NCI-H1105 (cell line): Measurements from ENCODE around the gene MYL12A.
"Not testable (repeated sequence)": the region's sequence is repeated elsewhere in the genome, so short reads cannot be mapped to it uniquely, and the experiment has no call there.

Experiments used
- DNase-seq: peaks from one replicate; lab custom pipeline; 2025; lab: John Stamatoyannopoulos, UW

MYL12A gene

DNA sequence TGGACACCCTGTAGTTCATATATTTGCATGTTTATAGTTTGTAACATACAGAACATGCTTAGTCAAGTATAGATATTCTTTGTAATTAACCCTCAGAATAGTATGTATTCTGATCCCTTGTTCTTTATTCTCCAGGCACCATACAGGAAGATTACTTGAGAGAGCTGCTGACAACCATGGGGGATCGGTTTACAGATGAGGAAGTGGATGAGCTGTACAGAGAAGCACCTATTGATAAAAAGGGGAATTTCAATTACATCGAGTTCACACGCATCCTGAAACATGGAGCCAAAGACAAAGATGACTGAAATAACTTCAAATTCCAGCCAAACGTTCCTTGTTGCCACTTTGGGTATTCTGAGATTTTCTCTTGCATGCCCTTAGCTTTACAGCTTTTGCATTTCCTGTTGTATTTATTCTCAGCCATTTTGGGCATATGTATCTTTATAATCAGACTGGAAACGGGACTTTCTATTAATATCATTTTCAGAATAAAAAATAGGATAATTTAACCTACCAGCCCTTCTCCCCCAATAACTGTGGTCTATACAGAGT lies 8.1 kb downstream of the MYL12A start:
- DNase-seq = no peak

DNA sequence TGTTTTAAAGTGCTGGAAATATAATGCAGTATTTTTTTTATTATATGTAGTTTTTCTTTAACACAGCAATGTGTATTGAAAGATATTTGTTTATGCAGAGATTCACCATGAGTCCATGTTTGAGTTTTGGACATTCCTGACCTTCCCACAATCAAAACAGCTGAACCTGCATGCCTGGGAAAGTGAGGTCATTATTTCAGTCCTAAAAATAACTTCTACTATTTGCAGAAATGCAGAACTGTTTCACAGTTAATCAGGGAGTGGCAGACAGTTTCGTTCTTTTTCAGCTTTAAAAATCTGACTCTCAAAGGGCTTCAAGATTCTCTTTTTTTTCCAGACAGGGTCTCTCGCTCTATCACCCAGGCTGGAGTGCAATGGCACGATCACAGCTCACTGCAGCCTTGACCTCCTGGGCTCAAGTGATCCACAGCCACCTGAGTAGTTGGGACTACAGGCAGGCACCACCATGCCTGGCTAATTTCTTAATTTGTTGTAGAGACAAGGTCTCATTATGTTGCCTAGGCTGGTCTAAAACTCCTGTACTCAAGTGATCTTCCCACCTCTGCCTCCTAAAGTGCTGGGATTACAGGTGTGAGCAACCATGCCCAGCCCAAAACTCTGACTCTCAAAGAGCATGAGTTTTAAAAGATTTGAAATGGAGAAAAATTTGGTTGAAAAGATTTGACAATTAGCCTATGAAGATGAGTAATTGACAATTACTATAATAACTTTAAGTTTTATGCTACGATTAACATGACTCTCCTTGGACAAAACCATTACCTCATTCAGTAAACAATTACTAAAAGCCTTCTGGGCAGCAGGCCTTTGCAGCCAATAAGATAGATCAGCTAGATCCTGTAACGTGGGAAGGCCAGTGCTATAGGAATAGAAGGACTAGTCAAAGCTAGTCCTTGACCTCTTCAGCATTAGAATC lies 9.4 kb downstream of the MYL12A start:
- no peak for DNase-seq

DNA sequence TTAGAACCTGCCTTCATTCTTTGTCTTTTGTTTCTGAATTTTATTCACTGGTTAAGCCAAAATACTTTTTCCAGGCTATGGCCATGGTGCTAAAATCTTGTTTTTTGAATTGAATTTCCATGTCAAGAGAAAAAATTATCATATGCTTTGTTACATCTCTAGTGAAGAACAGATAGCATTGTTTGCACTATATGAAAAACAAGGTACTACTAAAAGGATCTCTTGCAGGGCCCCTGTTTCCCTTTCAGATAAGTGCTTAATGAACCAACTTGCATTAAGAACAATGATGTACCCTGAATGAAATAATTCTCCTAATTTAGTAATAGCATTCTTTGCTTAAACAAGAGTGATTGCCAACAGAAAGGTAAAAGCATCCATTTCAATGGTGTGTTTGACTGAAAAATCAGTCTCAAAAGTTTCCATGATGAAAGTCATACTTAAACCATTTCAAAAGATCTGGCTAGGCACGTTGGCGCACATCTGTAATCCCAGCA lies 10.1 kb downstream of the MYL12A start:
- no peak for DNase-seq

DNA sequence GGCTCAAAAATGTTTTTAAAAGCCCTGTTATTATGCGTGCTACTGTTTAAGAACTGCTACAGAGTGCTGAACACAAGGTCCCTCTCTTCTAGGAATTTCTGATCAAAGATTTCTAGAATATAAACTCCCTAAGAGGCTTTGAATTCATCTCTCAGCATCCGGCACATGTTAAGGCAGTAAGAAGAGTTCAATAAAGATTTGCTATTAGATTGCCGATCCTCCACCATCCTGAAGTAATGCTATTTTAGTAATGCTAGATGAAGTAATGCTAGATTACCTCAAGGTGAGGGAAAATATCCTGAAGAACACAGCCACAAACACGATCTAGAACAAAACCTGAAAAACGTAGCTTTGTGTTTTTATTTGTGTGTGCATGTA lies 13.4 kb downstream of the MYL12A start:
- no peak for DNase-seq

DNA sequence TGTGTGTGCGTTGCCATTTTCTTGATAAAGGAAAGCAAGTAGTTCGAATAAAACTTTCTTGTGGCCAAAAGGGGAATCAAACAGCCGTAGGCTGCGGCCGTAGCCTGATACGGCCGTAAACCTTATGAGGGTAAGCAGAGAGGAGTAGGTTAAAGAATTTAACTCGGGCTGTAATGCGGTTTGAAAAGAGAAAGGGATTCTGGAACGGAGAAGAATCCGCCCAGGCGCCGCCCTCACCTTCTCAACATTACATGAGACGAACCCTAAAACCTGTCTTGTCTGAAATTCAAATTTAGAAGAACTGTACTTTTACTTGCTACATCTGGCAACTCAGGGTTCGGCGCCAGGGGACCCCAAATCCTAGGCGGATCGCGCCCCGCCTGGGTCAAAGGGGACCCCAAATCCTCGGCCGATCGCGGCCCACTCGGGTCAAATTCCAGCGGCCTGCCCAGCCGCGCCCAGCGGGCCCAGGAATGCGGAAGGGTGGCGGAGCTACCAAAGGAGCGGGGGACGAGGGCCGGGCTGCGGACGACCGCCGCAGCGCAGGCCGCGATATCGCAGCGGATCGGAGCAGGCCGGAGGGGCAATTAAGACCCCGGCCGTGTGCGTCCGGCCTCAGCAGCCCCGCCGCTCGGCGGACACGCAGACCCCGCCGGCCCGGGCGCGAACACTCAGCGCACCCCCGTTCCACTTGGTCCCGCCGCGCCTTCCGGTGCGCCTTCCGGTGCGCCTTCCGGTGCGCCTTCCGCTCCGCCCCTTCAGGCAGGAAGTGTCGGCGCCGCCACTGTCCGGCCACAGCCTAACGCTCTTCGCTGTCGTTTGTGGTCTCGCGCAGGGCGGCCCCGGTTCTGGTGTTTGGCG lies 14.0 kb downstream of the MYL12A start, which contains the start of gene MYL12B:
MYL12B (plus strand) TSS at position 761 of the 861 bp plus-strand sequence. CDS start 10,766 bp downstream, outside the sequence.
- DNase-seq = peak; percentile 50

DNA sequence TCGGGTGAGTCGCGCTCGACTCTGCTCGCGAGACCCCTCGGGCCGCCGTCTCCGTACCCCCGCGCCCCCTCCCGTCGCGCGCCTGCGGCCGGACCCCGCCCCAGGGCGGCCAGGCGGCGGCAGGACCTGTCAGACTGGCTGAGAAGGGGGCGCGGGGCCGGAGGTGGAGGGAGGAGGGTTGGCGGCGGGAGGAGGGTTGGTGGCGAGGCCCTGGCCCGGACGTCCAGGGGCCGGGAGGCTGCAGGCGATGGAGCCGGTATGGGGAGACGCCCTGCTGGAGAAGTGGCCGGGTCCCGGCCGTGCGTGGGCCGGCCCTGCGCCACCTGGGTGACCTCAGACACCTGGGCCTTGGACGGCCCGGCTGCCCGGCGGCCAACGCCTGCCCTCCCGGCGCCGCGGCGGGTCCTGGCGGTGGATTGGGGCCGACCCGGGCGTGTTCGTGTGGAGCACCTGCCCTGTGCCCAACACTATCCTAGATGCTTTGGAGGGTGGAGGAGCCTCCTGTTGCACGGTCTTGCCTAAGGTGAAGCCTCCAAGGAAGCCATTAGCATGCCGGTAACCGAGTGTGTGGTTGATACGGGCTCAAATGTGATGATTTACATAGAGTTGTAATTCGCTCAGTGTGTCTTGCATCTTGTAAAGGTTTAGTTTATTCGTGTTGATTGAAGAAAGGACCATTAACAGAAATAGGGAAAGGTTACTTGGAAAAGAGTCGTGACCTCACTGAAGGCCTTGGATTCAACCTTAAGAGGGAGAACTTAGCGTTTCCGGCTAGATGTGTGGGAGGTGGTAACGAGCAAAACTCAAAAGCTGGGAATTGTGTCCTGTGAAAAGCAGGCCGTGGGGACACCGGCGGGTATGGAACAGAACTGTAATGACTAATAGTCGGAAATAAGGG lies 14.9 kb downstream of the MYL12A start:
- no peak for DNase-seq

DNA sequence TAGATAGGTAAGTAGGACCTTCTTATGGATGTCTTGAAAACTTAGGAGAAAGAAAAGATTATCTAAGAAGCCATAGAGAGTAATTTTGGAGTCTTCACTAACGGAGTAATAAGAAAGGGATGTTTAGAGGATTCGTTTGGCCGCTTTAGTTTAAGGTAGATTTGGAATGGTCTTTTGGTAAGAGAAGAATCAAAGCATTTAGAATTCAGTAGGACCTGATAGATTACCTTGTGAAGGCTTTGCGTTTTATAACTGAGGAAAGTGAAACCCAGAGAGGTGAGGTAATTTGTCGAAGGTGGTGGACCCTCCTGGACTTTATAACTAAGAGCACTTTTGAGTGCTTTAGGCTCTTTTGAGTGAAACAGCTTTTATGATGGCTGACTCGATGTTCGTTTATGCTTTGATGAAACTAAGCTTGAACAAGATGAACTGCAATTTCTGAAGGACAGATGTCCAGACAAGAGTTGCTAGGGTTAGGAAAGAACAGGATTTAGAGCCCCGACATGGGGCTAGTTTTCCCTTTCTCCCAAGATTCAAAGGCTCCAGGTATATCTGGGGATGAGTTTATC lies 15.6 kb downstream of the MYL12A start:
- DNase-seq = no peak

DNA sequence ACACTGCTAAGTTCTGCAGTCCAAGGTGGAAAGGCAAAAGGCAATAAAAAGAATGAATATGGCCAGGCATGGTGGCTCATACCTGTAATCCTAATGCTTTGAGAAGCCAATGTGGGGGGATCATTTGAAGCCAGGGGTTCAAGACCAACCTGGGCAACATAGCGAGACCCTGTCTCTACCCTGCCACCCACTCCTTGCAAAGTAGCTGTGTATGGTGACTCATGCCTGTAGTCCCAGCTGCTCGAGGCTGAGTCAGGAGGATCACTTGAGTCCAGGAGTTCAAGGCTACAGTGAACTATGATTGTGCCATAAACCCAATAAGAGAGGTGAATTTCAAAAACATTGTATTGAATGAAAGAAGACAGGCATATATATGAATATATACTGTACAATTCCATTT lies 16.8 kb downstream of the MYL12A start:
- DNase-seq = no peak

DNA sequence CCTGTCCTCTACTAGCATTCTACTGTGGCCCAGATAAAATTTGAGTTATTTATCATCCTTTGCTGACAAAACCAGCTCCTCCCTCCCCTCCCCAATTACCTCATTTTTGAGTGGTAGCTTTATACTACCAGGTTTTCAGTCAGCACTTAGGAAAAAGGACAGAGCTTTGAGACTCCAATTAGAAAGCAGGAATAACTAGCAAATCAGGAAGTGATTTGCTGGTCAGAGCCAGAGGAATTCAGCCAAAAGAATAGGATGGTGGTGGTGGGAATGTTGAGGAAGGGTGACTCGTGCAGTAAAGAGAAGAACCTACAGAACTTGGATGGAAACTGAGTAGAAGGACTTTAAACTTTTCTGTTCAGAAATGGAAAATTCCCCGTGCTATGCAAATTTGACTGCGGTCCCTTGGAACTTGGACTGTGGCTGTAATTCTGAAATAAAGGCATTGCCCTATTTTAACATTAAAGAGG lies 18.0 kb downstream of the MYL12A start:
- DNase-seq = no peak

DNA sequence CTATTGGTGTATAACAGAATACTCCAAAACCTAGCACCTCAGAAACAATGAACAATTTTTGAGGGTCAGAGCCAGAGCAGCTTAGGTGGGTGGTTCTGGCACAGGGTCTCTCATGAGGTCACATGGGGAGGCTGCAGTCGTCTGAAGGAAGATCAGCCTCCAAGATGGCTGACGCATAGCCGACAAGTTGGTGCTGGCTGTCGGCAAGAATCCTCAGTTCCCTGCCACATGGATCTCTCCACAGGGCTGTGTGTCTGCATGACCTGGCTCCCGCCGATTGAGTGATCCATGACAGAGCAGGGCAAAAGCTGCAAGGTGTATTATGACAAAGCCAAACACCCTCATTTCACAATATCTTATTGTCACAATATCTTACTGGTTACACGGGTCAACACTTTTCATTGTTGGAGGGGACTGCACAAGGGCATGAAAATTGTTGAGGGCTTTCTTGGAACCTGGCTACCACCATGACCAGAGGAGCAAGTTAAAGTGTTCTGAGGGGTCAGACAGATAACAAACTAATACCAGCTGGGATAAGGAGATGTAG lies 18.5 kb downstream of the MYL12A start:
- DNase-seq = no peak

DNA sequence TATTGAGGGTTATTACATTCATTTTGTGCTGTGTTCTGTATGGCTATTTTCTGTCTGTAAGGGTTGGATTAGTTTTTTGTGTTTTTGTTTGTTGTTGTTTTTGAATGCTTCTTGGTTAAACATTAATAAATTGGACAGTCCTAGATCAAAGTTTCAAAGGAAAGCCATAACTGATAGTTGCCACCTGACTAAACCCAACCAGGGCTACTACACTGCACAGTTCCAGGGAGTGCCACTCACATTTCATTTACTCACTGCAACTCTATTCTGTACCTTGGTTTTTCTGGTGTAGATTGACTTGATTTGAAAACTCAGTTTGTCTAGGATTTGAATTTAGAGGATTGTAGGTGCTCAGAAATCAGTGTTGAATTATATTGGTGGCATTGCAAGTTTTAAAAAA lies 20.7 kb downstream of the MYL12A start:
- no peak for DNase-seq

DNA sequence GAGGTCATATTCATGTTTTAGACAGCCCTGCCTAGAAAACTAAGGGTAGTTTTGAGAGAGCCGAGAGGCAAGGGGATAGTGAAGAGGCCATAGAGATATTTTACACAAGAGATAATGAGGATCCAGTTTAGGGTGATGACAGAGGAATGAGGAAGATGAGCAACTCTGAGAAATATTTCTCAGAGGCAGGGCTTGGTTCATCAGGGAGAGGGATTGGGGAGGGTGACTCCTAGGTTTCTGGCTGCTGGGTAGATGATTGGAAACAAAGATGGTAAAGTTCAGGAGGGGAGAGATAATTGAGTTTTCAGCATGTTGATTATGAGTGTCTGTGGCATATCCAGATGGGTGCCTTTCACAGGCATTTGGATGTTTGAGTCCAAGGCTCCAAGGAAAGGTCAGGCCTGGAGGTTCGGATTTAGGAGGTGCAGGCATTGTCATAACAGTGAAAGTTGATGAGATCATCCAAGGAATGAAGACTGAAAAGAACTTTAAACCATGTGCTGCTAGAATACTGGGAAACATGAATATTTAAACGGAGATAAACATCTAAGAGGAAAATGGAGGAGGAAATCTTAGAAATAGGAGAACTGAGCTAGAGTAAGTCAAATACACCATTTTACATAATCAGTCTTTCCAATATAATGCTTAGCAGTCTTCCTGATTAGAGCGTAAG lies 21.8 kb downstream of the MYL12A start:
- no peak for DNase-seq

DNA sequence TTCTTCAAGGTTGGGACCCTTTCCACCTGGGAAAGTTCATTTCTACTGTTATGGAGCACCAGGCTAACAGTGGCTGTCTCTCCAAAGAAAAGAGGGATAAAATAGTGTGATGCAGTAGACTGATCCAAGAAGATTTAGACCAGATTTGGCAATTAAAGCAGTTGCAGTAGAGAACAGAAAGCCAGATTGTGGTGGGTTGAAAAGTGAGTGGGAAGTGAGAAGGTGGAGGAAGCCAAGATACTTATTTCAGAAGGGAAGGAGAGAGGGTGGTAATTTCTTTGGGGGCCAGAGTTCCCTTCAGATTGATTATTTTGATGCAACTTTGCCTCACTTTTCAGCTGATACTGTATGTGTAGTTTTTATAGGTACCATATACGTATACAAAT lies 22.3 kb downstream of the MYL12A start:
- no peak for DNase-seq

DNA sequence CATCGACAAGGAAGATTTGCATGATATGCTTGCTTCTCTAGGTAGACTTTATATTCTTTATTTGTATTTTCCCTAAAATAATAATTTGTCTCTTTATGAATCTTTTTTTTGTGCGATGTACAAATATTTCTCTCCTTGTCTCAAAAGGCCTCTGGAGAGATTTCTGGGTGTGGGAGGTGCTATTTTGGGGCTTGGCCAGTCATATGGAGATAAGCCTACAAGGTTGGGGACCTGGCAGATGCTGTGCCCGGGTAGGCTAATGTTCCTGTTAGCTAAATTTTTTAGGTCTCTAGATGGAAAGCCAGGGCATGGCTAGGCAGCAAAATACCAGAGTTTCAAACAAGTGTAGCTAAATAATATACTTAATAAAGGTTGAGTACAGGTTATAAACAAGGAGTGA lies 25.4 kb downstream of the MYL12A start:
- DNase-seq = no peak

DNA sequence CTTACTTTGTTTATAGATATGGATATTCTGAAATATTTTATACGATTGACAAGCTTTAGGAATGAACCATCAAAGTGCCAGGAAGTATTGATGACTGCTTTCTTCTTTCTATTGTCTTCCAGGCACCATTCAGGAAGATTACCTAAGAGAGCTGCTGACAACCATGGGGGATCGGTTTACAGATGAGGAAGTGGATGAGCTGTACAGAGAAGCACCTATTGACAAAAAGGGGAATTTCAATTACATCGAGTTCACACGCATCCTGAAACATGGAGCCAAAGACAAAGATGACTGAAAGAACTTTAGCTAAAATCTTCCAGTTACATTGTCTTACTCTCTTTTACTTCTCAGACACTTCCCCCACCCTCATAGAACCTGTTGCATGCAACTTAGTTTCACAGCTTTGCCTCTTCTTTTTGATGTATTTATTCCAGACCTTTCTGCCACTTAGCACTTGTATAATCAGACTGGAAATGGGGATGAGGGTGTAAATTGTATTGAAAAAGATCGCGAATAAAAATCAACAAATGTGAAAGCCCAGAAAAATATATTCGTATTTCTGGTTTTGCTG lies 30.1 kb downstream of the MYL12A start:
- DNase-seq = not testable (repeated sequence)

DNA sequence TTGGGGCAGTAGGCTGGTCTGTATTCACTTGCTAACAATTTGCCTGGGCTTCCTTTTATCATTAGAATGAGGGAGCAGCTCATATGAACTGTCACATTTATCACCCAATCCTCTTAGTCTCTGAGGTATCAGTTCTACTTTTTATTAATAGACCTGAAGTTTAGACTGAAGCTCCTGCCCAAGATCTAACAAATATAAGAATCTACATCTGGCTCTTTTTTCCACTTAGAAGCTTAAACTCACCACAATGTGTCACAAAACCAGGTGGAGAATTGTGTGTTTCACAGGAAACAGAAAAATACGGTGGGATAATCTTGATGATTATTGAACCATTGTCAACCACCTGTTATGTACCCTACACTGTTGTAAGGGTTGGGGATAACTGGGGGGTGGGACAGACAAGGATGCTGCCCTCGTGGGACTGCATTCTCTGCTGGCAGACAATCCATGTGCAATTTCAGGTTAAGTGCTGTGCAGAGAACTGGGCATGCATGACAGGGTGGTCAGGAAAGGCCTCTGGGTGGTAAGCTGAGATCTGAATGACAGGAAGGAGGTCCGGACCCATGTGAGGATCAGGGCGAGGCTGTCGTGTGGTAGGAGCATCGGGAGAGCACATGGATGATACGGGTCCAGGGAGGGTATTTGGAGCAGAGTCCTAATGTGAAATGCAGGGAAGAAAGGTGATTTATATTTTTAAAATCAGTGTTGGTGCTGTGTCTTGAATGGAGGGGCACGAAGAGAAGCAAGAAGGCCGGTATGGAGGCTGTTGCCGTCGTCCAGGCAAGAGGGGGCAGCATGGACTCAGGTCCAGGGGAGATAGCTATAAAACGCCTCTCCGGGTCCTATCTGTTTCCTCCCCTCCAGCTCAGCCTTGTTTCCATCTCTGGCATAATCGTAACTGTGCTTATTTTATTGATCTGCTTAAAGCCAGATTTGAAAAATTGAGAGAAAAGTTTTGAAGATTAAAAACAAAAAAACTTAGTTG lies 31.9 kb downstream of the MYL12A start:
- no peak for DNase-seq

DNA sequence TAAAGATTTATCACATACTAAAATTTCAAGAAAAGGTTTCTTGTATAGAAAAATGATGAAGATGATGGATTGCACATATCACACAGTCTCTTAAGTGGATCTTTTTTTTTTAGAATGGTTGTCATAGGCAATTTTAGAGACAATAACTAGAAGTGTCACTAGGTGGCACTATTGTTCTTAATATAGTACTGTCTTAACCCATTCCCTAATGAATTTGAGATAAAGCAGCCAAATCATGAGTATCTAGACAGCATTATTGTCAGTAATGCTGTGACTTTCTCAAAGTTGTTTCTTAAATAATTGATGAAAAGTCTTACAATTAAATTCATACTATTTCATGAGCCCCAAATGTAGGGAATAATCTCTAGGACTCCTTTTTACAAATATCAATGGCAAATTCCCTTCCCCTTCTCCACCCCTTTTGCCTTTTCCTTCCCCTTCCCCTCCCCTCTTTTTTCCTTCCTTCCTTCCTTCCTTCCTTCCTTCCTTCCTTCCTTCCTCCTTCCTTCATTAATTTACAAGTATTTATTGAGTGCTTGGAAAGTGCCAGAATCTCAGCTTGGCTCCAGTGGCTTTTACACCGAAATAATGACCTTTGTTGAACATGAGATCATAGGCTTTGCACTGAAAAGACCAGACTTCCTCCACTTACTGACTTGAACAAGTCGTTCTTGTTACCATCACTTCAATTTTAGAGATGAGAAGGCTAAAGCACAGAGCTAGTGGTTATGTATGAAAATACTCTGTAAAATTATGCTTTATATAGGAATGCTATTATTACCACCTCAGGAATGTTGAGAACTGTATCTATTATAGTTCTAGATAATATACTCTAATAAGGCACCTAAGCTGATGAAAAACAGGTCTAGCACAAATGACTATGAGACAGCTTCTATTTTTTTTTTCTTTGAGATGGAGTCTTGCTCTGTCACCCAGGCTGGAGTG lies 34.1 kb downstream of the MYL12A start:
- peak; percentile 27 for DNase-seq
